ENCODE results near the gene MGAT3. TPM values are rescaled to one million over a fixed set of nuclear protein-coding genes. Genes with fewer than 3 reads are reported as not detected.

MGAT3 gene
- total and polyA plus RNA-seq, 2 donors (not counting 3 experiments of a cell fraction or from before 2014, with no cell fraction given): not detected

DNA sequence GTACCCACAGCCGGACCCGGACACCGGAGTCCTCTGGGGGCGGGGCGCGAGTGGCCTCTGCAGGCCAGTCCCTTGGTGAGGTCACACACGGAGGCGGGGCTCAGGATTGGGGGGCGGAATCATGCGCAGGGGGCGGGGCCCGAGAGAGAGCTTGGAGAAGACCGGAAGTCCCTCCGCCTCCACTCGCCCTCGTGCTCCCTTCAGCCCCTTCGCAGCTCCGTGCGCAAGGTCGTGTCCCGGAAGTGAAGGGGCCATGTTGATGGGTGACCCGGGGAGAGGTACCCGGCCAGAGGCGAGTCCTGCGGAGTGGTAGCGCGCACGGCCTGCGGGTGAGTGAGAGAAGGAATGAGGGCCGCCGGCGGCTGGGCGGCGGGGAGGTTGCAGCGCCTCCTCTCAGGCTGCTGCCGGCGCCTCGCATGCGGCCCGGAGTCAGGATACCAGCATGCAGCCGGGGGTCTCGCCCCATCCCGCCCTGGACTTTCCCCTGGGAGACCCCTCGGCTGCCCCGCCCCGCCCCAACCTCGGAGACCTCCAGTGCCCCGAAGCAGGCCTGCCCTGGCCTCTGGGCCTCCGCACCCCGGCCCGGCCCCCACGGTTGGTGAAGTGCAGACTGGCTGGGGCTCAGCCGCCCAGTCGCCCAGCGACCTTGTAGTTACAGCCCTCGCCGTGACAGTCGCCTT is 45.4 kb downstream of the MGAT3 start, which contains the start of gene MIEF1:
Gene MIEF1, plus strand, starts transcription at position 182 of the 680 bp plus-strand sequence. CDS start 9,005 bp downstream, outside the sequence.
- Histone ChIP-seq H2AFZ (ENCODE audit: low read depth, low read length) (peak within 1 kb of the TSS; percentile 80), H4K20me1 (replicated peaks; ENCODE audit: control insufficient read depth, extremely low read depth, insufficient read depth, low read length) (no peaks in the 10 kb centered on the region), H3K9ac (replicated peaks; ENCODE audit: extremely low read depth, insufficient read depth, low read length) (peak within 1 kb of the TSS; percentile 69), H3K4me1 (ENCODE audit: control insufficient read depth, extremely low read depth, insufficient read depth, low read length) (peaks cover 12% of the 10 kb centered on the region), H3K4me3 (replicated peaks in 1 of 3; ENCODE audit: insufficient read depth in 1 of 3, low read depth in 1 of 3, low read length in 3 of 3) (peak within 1 kb of the TSS; percentile 51 to 76 (median 67)), H3K27ac (ENCODE audit: insufficient read depth, low read depth, low read length) (peak within 1 kb of the TSS; percentile 5), H3K27me3 (ENCODE audit: control insufficient read depth in 2 of 2, insufficient read depth in 2 of 2, low read length in 2 of 2) (peaks cover 0 to 3% of the 10 kb centered on the region in 2 experiments), H3K36me3 (ENCODE audit: control insufficient read depth in 2 of 2, extremely low read depth in 1 of 2, insufficient read depth in 2 of 2, low read length in 2 of 2) (peaks cover 6 to 17% of the 10 kb centered on the region in 2 experiments), H3K9me1 (replicated peaks; ENCODE audit: control insufficient read depth, extremely low read depth, insufficient read depth, low read length) (no peaks in the 10 kb centered on the region), H3K79me2 (ENCODE audit: control insufficient read depth, insufficient read depth, low read length) (peaks cover 35% of the 10 kb centered on the region), H3K4me2 (ENCODE audit: insufficient read depth, low read length) (peak within 1 kb of the TSS; percentile 82), H3K9me3 (replicated peaks; ENCODE audit: control insufficient read depth, insufficient read depth, low read length) (no peaks in the 10 kb centered on the region)
- BruUV-seq (replicated peaks): no TSS peak
- DNase-seq (ENCODE audit: low read depth, low spot score) (peak; percentile 96), FAIRE-seq (peak; percentile 94)
- dilution Hi-C loops (cut with MboI; ENCODE audit: extremely low pct_ligation_motif_present, low sequenced_read_pairs): no loop called here
- ChIA-PET POLR2A (interaction anchor here (0.7 to 1.6 kb wide), 5 partner anchors 14 to 184 kb away, joined by 3 to 12 read pairs (median 5); partner anchors contain the start of gene ATF4), CTCF (interaction anchor here (0.9 to 4.4 kb wide), 8 partner anchors 8 to 103 kb away, joined by 3 to 38 read pairs (median 12); partner anchors contain the start of genes ATF4 and TAB1)
- intact Hi-C loops (cut with micrococcal nuclease): loop anchor here (1.0 to 5.0 kb wide), 3 partner anchors 18 to 65 kb away; partner anchors contain the start of gene ATF4
- TF ChIP-seq MAX (IDR thresholded peaks at IDR 0.05; ENCODE audit: insufficient read depth, insufficient read length) (peak; percentile 80), POLR2A (IDR thresholded peaks at IDR 0.05; ENCODE audit: low read depth, low read length) (peak; percentile 79), POLR2AphosphoS5 (IDR thresholded peaks at IDR 0.05; ENCODE audit: insufficient read depth, low read depth, low read length) (peak; percentile 71), MYC (IDR thresholded peaks at IDR 0.05; ENCODE audit: low read depth, low read length) (peak; percentile 86), GATA2 (IDR thresholded peaks at IDR 0.05; ENCODE audit: insufficient read depth, insufficient read length, low read depth, low read length) (no peak), EZH2 (IDR thresholded peaks at IDR 0.05; ENCODE audit: borderline replicate concordance, low read depth, low read length, severe bottlenecking) (no peak)

All from endothelial cell of umbilical vein (primary cell).